Raji (cell line): ENCODE results near the gene DMD.

ENCODE experiments used
- POLR2A ChIP-seq: IDR thresholded peaks from 2 replicates; pipeline ENCODE4 v1.6.1; 2011; ENCODE audit warnings: low read depth, low read length, control low read depth; ENCODE audit not compliant: insufficient read depth

The DMD gene

GRCh38 chrX:31166832-31167231 is 2044.5 kb downstream of the DMD start:
- TF ChIP-seq POLR2A = no peak

- TF ChIP-seq POLR2A = no peak
These were observed 2044.9 kb downstream of the DMD start for GRCh38 chrX:31166416-31166815.

- TF ChIP-seq POLR2A = no peak
These were observed 2045.9 kb downstream of the DMD start for GRCh38 chrX:31165241-31166035.

- TF ChIP-seq POLR2A = no peak
These were observed 2056.4 kb downstream of the DMD start for GRCh38 chrX:31154946-31155345.

GRCh38 chrX:31153475-31154047 is 2057.8 kb downstream of the DMD start:
- no peak for TF ChIP-seq POLR2A

- TF ChIP-seq POLR2A = no peak
These were observed 2064.2 kb downstream of the DMD start for GRCh38 chrX:31147175-31147574.

- TF ChIP-seq POLR2A = no peak
These were observed 2071.4 kb downstream of the DMD start for GRCh38 chrX:31139961-31140360.

GRCh38 chrX:31138124-31138523 is 2073.2 kb downstream of the DMD start:
- no peak for TF ChIP-seq POLR2A

- TF ChIP-seq POLR2A = no peak
These were observed 2075.2 kb downstream of the DMD start for GRCh38 chrX:31136144-31136611.

GRCh38 chrX:31132821-31133241 is 2078.5 kb downstream of the DMD start:
- no peak for TF ChIP-seq POLR2A

- TF ChIP-seq POLR2A = no peak
These were observed 2080.7 kb downstream of the DMD start for GRCh38 chrX:31130457-31131220.

- TF ChIP-seq POLR2A = no peak
These were observed 2082.5 kb downstream of the DMD start for GRCh38 chrX:31128855-31129254.

GRCh38 chrX:31127716-31128115 is 2083.6 kb downstream of the DMD start:
- no peak for TF ChIP-seq POLR2A

- TF ChIP-seq POLR2A = no peak
These were observed 2085.1 kb downstream of the DMD start for GRCh38 chrX:31126205-31126604.

- no peak for TF ChIP-seq POLR2A
These were observed 2086.8 kb downstream of the DMD start for GRCh38 chrX:31124536-31124935.

- TF ChIP-seq POLR2A = no peak
These were observed 2088.0 kb downstream of the DMD start for GRCh38 chrX:31123335-31123734.
